ENCODE results near the gene RGS6.

RGS6 gene

GRCh38 chr14:72598306-72598705 lies 666.1 kb downstream of the RGS6 start:
- no peak for DNase-seq (ENCODE audit: low spot score)
- in situ Hi-C loops (cut with MboI; ENCODE audit: low pct_unique_long_range_greater_than_20kb, low sequenced_read_pairs, unreplicated experiment) = no loop called here
- TF ChIP-seq, protein P1, sequence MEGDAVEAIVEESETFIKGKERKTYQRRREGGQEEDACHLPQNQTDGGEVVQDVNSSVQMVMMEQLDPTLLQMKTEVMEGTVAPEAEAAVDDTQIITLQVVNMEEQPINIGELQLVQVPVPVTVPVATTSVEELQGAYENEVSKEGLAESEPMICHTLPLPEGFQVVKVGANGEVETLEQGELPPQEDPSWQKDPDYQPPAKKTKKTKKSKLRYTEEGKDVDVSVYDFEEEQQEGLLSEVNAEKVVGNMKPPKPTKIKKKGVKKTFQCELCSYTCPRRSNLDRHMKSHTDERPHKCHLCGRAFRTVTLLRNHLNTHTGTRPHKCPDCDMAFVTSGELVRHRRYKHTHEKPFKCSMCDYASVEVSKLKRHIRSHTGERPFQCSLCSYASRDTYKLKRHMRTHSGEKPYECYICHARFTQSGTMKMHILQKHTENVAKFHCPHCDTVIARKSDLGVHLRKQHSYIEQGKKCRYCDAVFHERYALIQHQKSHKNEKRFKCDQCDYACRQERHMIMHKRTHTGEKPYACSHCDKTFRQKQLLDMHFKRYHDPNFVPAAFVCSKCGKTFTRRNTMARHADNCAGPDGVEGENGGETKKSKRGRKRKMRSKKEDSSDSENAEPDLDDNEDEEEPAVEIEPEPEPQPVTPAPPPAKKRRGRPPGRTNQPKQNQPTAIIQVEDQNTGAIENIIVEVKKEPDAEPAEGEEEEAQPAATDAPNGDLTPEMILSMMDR (IDR thresholded peaks at IDR 0.05; ENCODE audit: extremely low read depth, insufficient read depth, missing control alignments) = no peak

DNA sequence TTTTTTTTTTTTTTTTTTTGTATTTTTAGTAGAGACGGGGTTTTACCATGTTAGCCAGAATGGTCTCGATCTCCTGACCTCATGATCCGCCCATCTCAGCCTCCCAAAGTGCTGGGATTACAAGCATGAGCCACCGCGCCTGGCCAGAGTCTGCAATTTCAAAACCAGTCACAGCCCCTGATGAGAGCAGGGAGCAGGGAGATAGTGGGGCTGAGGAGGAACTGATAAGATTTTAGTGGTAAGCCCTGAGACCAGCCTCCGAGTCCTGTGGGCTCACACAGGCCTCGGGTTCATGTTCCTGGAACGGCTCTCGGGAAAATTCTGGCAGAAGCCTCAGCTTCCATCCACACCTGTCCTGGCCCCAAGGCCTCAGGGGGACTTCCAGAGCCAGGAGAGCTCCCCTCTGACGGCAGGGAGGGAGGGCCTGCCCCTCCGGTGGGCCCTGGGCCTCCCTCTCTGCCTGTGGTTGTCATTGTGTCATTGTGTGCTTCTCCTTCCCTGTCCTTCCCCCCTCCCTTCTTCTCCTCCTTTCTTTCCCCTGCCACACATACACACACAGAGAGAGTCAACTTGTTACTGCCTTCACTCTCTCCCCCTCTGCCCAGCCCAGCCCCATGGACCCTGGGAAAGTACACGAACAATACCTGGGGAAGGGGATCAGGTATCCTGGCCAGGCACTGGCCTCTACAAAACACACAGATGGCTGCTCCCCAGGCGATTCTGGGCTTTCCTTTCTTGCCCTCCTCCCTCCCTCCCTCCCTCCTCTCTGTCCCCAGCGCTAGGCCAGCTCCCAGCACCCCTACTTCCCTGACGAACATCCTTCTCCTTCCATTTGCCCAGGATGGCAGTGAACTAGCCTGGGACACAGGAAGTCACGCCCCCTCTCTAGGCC lies 667.6 kb downstream of the RGS6 start:
- in situ Hi-C loops (cut with MboI; ENCODE audit: low pct_unique_long_range_greater_than_20kb, low sequenced_read_pairs, unreplicated experiment) = no loop called here
- TF ChIP-seq, protein P1 (IDR thresholded peaks at IDR 0.05; ENCODE audit: extremely low read depth, insufficient read depth, missing control alignments) = no peak
- no peak for DNase-seq (ENCODE audit: low spot score)

DNA sequence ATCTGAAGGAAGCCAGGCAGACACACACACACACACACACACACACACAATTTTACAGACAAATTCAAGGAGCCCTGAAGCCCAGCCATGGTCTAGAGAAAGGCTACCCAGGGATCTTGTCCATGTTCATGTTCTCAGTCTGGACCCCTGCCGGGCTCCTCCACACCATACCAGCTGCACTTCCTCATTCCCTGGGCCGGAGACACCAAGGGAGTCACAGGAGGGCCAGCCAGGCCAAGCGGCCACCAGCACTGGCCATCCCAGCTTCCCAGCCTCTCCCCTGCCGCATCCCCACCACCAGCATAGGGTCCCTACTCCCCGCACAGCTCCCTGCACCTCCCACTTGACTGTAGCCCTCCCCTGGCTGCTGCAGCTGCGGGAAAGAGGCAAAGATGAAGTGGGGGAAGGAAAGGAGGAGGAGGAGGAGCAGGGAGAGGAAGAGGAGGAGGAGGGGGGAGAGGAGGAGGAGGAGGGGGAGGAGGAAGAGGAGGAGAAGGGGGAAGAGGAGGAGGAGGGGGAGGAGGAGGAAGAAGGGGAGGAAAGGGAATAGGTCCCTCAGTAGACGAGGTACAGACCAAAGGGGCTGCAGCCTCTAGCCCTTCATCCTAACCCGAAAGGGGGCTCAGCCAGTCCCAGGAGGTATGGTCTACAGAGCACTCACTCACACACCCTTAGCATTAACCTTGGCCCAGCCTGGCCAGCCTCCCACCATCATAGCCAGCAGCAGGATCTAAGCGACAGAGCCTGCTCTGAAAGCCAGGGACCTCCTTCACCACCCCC lies 668.5 kb downstream of the RGS6 start:
- in situ Hi-C loops (cut with MboI; ENCODE audit: low pct_unique_long_range_greater_than_20kb, low sequenced_read_pairs, unreplicated experiment) = no loop called here
- no peak for DNase-seq (ENCODE audit: low spot score)
- TF ChIP-seq, protein P1 (IDR thresholded peaks at IDR 0.05; ENCODE audit: extremely low read depth, insufficient read depth, missing control alignments) = no peak

DNA sequence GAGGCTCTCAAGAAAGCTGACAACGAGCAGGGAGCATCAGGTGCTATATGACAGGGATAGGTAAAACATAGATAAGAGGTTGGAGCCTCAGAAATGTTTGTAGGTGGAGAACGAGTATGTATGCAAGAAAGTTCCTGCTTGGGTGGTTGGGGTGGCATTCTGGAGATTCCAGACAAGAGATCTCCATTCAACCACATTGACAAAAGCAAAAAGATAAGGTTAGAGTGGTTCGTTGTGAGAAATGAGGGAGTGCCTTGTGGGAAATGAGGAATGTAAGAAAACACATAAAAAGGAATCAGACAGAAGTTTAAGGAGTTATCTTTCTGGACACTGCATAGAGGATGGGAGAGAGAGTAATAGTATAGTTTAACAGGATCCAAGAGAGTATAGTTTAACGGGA lies 671.4 kb downstream of the RGS6 start:
- TF ChIP-seq, protein P1 (IDR thresholded peaks at IDR 0.05; ENCODE audit: extremely low read depth, insufficient read depth, missing control alignments) = no peak
- in situ Hi-C loops (cut with MboI; ENCODE audit: low pct_unique_long_range_greater_than_20kb, low sequenced_read_pairs, unreplicated experiment) = no loop called here
- no peak for DNase-seq (ENCODE audit: low spot score)

- in situ Hi-C loops (cut with MboI; ENCODE audit: low pct_unique_long_range_greater_than_20kb, low sequenced_read_pairs, unreplicated experiment) = no loop called here
These were observed 671.9 kb downstream of the RGS6 start for GRCh38 chr14:72604133-72604532.

More at GRCh38 chr14:72604133-72604532, 671.9 kb downstream of the RGS6 start:
- no peak for DNase-seq (ENCODE audit: low spot score)
- TF ChIP-seq, protein P1 (IDR thresholded peaks at IDR 0.05; ENCODE audit: extremely low read depth, insufficient read depth, missing control alignments) = no peak

Measured in GM13977 (cell line).